ENCODE measurements around the gene DNAJC7.
A peak's percentile ranks its signal among the peaks of the same experiment; 100 is the strongest.
"Not testable (repeated sequence)": the region's sequence is repeated elsewhere in the genome, so short reads cannot be mapped to it uniquely, and the experiment has no call there.

DNAJC7 gene

GRCh38 chr17:42039794-42040763 is 22.8 kb upstream of the DNAJC7 start:
- DNase-seq: no peak

GRCh38 chr17:42038221-42038973 is 21.2 kb upstream of the DNAJC7 start:
- no peak for DNase-seq

DNA sequence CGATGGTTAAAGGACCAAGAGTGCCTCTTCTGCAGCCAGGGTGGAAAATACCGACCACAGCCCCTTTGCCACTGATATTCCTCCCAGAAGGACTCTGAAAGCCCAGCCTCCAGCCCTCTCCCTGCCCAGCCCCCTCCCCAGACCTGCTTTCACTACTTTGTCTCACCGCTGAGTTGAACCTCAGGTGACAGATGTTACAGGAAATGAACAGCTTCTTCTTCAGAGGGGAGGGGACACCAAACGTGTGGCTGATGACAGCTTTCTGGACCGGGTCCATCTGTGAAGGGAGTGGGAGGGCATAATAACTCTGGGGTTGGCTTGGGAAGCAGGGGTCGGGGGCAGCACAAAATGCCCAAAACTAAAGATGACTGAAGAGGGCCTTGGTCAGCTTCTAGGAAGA is 16.8 kb upstream of the DNAJC7 start:
- no peak for DNase-seq

DNA sequence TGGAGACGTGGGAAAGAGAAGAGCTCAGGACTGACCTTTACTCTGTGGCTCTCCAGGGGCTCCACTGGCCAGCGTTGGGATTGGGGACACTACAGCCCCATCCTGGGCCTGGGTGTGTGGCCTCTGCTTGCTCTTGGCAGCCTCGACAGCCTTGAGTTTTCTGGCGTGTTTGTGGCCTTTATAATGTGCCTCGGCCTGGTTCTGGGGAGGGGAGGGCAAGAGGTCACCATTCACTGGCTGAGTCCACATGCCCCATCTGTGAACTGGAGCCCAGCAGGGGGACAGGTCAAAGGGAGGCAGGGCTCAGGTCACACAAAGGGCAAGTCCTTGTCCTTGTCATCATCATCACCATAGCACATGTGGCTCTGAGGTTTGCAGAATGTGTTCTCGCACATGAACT is 14.3 kb upstream of the DNAJC7 start:
- DNase-seq: no peak

DNA sequence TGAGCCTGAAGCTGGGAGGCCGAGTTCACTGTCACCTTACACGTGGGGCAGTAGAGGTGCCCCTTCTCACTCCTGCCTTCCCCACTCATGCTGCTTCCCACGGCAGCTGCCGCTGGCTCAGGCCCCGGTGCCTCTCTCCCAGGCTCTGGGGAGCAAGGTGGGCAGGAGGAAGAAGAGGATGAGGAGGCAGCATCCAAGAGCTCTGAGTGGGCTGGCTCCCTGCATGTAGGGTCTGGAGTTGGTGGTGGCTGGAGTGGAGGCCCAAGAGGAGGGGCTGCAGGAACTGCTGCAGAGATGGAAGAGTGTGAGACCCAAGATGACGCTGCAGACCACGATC is 11.5 kb upstream of the DNAJC7 start:
- no peak for DNase-seq

GRCh38 chr17:42027961-42028790 is 10.9 kb upstream of the DNAJC7 start:
- no peak for DNase-seq

DNA sequence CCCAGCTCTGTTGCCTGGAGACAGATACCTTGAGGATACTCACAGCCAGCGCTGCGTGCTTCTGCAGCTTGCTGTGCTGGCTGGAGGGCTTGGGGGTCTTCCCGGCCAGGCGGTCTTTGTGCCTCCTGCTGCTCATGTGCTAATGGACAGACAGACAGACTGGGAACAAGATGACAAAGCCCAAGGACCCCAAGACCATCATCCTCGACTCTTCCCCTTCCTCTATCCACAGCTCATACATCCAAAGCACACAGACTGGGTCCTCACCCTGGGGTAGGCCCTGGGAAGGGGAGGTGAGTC is 10.3 kb upstream of the DNAJC7 start:
- no peak for DNase-seq

- DNase-seq: no peak
Observed at GRCh38 chr17:42026857-42027589, 9.8 kb upstream of the DNAJC7 start.

DNA sequence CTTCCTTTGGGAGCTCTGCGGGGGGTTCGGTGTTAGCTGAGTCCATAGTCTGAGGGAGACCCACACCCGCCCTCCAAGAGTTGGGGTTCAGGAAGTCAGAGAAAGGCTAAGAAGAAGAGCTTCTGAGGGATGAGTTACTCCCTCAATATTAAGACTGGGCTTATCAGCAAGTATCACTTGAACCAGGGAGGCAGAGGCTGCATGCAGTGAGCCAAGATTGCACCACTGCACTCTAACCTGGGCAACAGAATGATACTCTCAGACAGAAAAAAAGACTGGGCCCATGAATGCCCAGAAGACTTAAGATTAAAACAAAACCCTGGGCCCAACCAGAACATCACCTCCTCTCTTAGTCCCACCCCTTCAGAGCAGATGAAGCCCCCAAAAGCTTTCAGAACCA is 8.7 kb upstream of the DNAJC7 start:
- DNase-seq: no peak

GRCh38 chr17:42025191-42025579 is 7.9 kb upstream of the DNAJC7 start:
- DNase-seq: no peak

DNA sequence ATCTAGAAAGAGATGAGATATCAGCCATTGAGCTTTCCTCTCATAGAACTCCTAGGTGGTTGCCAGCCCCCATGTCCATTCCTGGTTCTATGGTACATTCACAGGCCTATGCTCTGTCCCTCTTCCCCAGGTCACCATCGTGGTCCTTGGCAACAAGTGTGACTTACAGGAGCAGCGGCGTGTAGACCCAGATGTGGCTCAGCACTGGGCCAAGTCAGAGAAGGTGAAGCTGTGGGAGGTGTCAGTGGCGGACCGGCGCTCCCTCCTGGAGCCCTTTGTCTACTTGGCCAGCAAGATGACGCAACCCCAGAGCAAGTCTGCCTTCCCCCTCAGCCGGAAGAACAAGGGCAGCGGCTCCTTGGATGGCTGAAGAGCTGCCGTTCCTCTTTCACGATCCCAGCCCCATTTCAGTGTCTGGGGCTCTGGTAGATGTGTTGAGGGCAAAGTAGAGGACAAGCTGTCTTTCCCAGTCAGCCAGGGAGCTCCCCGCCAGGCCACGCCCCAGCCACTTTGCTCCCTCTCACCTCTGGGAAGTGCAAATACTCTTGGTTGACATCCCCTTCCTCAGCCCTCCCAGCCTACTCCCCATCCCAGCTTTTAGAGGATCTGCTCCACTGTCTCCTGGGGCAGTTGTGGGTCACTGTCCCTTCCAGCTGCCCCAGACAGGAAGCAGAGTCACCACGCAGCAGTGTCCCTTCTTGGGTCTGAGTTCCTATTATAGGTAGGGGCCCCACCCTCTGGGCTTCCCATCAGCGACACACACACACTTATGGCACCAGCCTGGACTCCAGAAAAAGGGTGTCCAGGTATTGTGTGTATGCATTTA is 6.5 kb upstream of the DNAJC7 start:
- no peak for DNase-seq

DNA sequence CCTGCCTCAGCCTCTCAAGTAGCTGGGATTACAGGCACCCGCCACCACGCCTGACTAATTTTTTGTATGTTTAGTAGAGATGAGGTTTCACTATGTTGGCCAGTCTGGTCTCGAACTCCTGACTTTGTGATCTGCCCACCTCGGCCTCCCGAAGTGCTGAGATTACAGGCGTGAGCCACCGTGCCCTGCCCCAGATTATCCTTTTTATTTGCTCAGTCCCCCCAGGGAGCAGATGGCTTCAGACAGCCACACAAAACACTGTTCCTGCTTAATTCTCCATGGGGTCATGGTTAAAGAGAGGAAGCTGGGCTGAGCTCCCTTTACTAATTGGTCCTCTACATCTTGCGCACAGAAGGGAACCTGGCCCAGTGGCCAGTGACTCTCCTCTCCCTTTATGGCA is 3.6 kb upstream of the DNAJC7 start:
- DNase-seq: not testable (repeated sequence)

GRCh38 chr17:42019509-42020404 is 2.5 kb upstream of the DNAJC7 start, which contains the start of gene NKIRAS2:
TSS of gene NKIRAS2 (plus strand) at chr17:42020090. CDS start at chr17:42021578, 1,488 bp downstream.
- DNase-seq: peak; percentile 95 to 96

DNA sequence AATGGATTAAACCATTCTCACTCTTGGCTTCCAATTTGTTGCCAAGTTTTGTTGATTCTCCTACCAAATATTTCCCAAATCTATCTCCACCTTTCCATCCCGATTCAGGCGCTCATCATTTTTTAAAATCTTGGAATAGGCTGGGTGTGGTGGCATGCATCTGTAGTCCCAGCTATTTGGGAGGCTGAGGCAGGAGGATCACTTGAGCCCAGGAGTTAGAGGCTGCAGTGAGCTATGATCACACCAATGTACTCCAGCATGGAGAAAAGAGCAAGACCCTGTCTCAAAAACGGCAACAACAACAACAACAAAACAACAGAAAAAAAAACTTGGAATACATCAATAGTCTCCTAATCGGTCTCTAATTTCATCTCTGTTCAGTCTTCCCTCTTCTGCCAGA is 1.7 kb upstream of the DNAJC7 start:
- no peak for DNase-seq

GRCh38 chr17:42018339-42018738 is 1.1 kb upstream of the DNAJC7 start:
- DNase-seq: no peak

DNA sequence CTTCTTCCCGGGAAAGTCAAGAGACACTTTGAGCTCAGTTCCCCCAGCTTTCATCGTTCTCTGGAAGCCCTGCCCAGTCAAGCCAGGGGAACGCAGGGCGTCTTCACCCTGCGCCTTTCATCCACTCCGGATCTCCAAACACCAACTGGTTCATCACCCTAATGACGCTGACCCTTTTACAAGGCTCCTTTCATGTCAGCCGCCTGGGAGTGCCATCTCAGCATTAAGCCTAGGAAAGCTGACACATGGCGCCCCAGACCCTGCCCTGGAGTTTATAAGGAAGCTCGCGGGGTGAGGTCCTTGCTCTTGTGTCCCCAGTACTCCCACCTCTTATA is 594 bp upstream of the DNAJC7 start:
- no peak for DNase-seq

DNA sequence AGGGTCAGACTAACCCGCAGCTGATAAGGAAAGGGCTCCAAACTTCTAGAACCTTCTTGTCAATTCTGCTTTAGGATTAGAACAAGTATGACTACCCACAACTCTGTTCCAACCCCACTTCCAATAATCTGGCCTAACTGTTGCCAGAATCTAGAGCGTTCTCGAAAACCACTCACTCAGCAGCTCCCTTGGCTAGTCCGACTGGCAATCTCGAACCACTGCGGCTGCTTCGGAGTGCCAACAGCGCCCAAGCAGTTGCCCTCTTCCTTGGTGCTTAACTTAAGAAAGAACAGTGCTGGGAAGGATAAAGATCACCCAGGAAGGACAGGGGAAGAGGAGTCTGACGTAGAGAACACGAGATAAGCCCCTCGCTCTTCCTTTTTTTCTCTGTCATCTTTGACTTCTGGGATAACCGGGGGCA is 818 bp downstream of the DNAJC7 start:
- peak in 1 of 2 experiments; percentile 45 for DNase-seq

DNA sequence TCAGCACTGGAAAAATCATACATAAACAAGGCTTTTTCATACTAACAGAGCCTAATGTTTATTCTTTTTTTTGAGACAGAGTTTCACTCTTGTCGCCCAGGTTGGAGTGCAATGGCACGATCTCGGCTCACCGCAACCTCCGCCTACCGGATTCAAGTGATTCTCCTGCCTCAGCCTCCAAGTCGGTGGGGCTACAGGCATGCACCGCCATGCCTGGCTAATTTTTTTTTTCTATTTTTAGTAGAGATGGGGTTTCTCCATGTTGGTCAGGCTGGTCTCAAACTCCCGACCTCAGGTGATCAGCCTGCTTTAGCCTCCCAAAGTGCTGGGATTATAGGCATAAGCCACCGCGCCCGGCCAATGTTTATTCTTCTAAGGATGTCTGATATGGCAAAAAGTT is 3.5 kb downstream of the DNAJC7 start:
- not testable (repeated sequence) for DNase-seq

DNA sequence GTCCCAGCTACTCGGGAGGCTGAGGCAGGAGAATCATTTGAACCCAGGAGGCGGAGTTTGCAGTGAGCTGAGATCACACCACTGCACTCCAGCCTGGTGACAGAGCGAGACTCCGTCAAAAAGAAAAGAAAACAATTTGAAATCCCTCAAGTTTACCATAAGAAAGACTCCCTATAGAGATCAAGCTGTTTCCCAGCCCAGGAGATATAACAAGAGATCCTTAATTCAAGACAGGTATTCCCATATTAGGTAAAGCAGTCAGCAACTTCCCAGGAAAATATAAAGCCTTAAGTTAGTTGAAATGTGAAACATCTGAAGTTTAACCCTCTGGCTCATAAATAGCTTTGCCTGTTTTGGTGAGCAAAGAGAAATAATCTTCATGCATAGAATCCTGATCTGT is 4.9 kb downstream of the DNAJC7 start:
- not testable (repeated sequence) for DNase-seq

DNA sequence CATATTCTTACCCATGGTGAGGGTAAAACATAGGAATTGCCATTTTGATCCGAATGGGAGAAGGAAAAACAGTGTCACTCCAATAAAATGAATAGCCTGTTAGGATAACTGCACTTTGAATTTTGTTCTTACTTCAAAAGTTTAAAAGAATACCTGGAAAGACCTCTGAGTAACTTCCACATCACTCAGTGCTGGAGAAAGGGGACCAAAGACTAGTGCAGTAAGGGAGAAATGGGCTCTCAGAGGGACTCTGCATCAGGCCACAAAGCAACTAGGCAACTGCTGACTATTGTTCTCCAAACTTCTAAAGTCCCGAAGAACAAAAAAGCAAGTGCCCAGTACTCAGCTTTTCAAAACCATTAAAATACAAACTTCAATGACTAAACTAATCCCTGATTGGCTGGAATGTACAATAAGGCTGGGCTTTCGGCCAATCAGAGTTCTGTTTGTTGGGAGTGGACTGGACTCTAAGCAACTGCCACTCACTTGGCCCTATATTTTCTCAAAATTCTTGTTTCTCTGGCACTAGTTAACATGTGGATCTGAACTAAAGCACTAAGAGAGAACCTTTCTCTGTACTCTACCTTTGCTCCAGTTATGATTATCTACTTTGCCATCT is 6.2 kb downstream of the DNAJC7 start:
- DNase-seq: no peak

All from activated T-cell treated with anti-CD3 and anti-CD28 coated beads, Interleukin-2, amount 50 U/mL, for 48 hours (primary cell).